RWPE1 (cell line): ENCODE data around the gene PPP1R36.
A peak's percentile ranks its signal among the peaks of the same experiment; 100 is the strongest.
"Not testable (repeated sequence)": the region's sequence is repeated elsewhere in the genome, so short reads cannot be mapped to it uniquely, and the experiment has no call there.

Experiments used
- CTCF ChIA-PET: fragments of 350-600 bp; sonication (Branson Sonifier 250); formaldehyde crosslinking; extraction: SDS; loops from one replicate; lab custom pipeline; 2021; lab: Yijun Ruan, JAX
- POLR2A ChIA-PET: fragments of 400-600 bp; formaldehyde crosslinking; extraction: SDS; loops from one replicate; lab custom pipeline; 2020; ENCODE audit warnings: antibody characterized with exemption; ENCODE audit not compliant: low non-redundant PET; lab: Yijun Ruan, JAX
- DNase-seq: peaks from one replicate; pipeline ENCODE4 v3.0.0; 2012; ENCODE audit warnings: low spot score
- H3K27ac ChIP-seq: fragments of 450-650 bp; 2 replicates; pipeline ENCODE4 v1.5.1; 2017
- TF ChIP-seq, protein P1 (sequence below): fragments of 450-650 bp; conservative IDR thresholded peaks from 2 replicates; pipeline ENCODE4 v1.5.1; 2017; ENCODE audit warnings: low read depth, mild to moderate bottlenecking

Gene PPP1R36

DNA sequence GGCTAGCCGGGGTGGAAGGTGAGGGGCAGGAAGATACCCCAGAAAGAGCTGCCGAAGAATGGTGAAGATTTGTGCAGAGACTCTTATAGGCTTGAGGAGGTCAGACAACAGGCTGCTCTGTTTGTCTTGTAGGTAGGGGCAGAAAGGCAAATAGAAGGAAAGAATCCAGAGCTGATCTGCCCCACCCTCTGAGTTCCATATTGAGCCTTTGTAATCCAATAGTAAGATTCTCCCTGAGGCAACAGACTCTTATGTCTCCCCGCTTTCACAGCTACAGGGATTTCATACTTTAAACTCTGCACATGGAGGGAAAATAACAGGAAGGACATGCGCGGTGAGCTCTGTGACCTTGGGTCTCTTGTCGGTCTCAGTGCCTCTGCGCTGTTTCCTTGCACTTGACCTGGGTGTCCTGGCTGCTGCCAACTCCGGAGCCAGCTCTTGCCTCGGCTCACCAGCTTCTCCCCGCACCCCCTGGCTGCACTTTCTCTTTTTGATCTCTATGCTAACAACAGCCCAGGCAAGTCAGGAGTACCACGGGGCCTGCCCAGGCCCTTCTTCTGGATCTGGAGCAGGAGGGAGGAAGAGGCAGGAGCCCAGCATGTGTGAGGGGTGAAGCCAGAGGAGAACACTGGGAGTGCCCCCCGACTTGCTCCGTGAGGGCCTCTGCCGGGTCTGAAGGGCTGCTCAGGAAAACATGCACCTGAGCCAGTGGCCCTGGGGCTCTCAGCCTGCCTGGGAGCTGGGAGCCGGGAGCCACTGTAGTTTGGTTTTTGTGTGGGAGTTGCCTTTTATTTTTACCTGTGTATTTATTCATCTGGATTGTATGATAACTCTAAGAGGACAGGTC, 75.8 kb downstream of the PPP1R36 start:
- 0 out of 2 replicates have a peak overlapping the region, but pooled peaks have one; percentile 7 for H3K27ac ChIP-seq
- ChIA-PET POLR2A (interaction anchor here (1.1 kb wide), 1 partner anchor 85 kb away, joined by 3 read pairs; the partner anchor contains the start of gene HSPA2), CTCF (interaction anchor here (1.7 kb wide), 1 partner anchor 11 kb away, joined by 8 read pairs; no protein-coding TSS in a partner anchor)
- no peak for DNase-seq
- TF ChIP-seq, protein P1, sequence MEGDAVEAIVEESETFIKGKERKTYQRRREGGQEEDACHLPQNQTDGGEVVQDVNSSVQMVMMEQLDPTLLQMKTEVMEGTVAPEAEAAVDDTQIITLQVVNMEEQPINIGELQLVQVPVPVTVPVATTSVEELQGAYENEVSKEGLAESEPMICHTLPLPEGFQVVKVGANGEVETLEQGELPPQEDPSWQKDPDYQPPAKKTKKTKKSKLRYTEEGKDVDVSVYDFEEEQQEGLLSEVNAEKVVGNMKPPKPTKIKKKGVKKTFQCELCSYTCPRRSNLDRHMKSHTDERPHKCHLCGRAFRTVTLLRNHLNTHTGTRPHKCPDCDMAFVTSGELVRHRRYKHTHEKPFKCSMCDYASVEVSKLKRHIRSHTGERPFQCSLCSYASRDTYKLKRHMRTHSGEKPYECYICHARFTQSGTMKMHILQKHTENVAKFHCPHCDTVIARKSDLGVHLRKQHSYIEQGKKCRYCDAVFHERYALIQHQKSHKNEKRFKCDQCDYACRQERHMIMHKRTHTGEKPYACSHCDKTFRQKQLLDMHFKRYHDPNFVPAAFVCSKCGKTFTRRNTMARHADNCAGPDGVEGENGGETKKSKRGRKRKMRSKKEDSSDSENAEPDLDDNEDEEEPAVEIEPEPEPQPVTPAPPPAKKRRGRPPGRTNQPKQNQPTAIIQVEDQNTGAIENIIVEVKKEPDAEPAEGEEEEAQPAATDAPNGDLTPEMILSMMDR = no peak

DNA sequence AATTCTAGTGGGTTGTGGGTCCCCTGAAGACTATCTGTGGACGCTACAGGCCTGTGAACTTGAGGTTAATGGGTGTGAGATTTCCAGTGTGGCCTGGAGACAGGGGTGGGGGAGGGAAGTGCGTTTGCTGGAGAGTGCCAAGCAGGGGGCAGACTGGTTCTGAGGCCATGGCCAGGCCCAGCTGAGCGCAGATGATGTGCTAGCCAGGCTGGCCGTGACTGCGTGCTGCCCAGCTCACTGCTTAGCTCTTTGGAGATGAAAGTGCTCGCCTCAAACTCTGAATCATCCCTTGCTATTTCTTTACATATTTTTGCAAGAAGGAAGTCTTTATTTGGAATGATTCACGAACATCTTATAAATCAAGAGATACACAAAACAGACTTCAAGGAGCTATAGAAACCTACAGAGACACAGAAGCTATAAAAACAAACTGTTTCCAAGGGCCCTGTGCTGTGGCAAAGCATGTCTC, 79.2 kb downstream of the PPP1R36 start:
- ChIA-PET CTCF (interaction anchor here (0.7 kb wide), 1 partner anchor 11 kb away, joined by 3 read pairs; no protein-coding TSS in a partner anchor), POLR2A (interaction anchor here (0.8 kb wide), 1 partner anchor 88 kb away, joined by 3 read pairs; the partner anchor contains the start of gene HSPA2)
- TF ChIP-seq, protein P1 = no peak
- peak overlapping the region; percentile 77 for H3K27ac ChIP-seq
- peak; percentile 62 for DNase-seq

DNA sequence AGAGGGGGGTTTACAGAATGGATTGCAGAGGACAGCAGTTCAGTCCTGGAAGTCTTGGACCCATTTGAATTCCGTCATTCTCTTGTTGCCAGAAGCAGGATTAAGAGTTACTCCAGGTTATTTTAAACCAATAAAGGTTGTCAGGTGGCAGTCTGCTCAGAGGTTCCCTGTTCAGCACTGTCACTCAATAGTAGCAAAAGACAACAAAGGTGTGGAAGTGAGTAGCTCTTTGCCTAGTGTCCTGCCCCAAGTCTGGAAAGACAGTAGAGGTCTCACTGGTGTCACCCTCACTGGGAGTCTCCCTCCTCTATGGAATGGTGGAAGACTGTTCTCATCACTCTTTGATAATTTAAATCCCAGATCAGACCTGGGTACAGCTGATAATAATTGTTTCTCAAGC, 81.0 kb downstream of the PPP1R36 start:
- H3K27ac ChIP-seq = no peak overlapping the region
- CTCF ChIA-PET = interaction anchor here (0.6 kb wide), 1 partner anchor 80 kb away, joined by 6 read pairs; no protein-coding TSS in a partner anchor
- POLR2A ChIA-PET = no interaction called here
- DNase-seq = no peak
- TF ChIP-seq, protein P1 = no peak

DNA sequence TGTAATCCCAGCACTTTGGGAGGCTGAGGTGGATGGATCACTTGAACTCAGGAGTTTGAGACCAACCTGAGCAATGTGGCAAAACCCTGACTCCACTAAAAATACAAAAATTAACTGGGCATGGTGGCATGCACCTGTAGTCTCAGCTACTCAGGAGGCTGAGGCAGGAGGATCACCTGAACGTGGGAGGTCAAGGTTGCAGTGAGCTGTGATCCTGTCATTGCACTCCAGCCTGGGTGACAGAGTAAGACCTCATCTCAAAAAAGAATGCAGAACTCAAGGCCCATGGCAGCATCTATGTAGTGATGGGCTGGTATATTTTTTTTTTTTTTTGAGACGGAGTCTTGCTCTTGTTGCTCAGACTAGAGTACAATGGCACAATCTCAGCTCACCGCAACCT, 81.5 kb downstream of the PPP1R36 start:
- DNase-seq, POLR2A ChIA-PET, H3K27ac ChIP-seq: not testable (repeated sequence)
- CTCF ChIA-PET = interaction anchor here (0.6 kb wide), 1 partner anchor 81 kb away, joined by 6 read pairs; no protein-coding TSS in a partner anchor

DNA sequence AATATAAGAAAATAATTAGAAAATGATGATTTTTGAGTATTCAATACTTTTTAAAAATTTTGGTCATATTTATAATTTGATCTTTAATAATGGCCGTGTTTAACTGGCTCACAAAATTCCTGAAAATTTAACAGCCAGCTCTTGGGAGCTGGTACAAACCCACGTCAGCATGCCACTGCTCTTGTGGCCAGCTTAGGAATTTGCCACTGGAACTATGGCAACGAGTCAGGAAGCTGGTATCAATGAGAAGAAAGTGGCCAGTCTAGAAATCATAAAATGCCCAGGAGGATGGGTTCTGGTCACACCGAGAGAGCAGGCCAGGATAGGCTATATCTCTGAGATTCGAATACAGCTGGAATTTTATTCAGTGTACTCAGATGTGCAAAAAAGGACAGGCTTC, 82.3 kb downstream of the PPP1R36 start:
- POLR2A ChIA-PET = interaction anchor here (0.6 kb wide), 1 partner anchor 92 kb away, joined by 10 read pairs; no protein-coding TSS in a partner anchor
- no peak for DNase-seq
- no peak overlapping the region for H3K27ac ChIP-seq
- TF ChIP-seq, protein P1 = no peak
- CTCF ChIA-PET = interaction anchor here (0.7 kb wide), 1 partner anchor 61 kb away, joined by 3 read pairs; no protein-coding TSS in a partner anchor

DNA sequence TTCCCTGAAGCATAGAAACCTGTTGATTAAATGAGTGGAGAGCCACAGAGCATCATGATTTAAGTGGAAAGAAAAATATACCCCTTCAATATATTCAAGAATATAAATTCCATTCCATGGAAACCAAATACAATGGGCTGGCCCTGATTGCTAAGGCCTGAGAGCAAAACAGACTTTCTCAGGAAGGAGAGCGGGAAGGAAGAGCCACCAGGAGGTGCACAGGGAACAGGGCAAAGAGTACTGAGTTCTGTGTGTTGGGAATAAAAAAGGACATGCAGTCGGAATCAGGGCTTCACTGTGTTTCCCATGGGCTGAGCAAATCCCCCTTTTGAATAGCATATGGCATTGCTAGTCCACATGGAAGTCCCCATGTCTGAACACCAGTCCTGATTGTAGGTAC, 84.8 kb downstream of the PPP1R36 start:
- TF ChIP-seq, protein P1 = no peak
- ChIA-PET CTCF (interaction anchor here (0.6 kb wide), 1 partner anchor 91 kb away, joined by 3 read pairs; no protein-coding TSS in a partner anchor), POLR2A (no interaction called here)
- H3K27ac ChIP-seq = no peak overlapping the region
- no peak for DNase-seq
